GM23338 (cell line): ENCODE results near the gene ABHD14A. TPM values are rescaled to one million over a fixed set of nuclear protein-coding genes. Genes with fewer than 3 reads are reported as not detected.

Experiments used
- ATAC-seq: fragments of 200-7000 bp; cut with Tn5 transposase; 3 replicates; pipeline ENCODE4 v1.9.1; 2020
- DNase-seq: peaks from one replicate; pipeline ENCODE4 v3.0.0-alpha.2; 2015; ENCODE audit warnings: low spot score
- H2AFZ ChIP-seq: fragments of 200-600 bp; sonication (generic); 2 replicates; pipeline ENCODE4 v1.8.0; 2016; ENCODE audit warnings: antibody characterized with exemption, mild to moderate bottlenecking, moderate library complexity
- H3F3A ChIP-seq: fragments of 200-600 bp; sonication (generic); replicated peaks from 2 replicates; pipeline ENCODE4 v1.8.0; 2017; ENCODE audit warnings: antibody characterized with exemption, mixed run types, low read depth
- H3K27ac ChIP-seq: fragments of 200-600 bp; sonication (generic); 2 replicates; pipeline ENCODE4 v1.6.1; 2016; ENCODE audit warnings: low read depth
- H3K27me3 ChIP-seq: fragments of 200-600 bp; sonication (generic); 2 replicates; pipeline ENCODE4 v1.8.0; 2016; ENCODE audit warnings: mild to moderate bottlenecking, mixed run types, moderate library complexity; ENCODE audit not compliant: insufficient read depth
- H3K36me3 ChIP-seq: fragments of 200-600 bp; sonication (generic); 2 replicates; pipeline ENCODE4 v1.8.0; 2016; ENCODE audit warnings: mild to moderate bottlenecking; ENCODE audit not compliant: insufficient read depth
- H3K4me1 ChIP-seq: fragments of 200-600 bp; sonication (generic); 2 replicates; pipeline ENCODE4 v1.8.0; 2016; ENCODE audit warnings: mild to moderate bottlenecking, moderate library complexity; ENCODE audit not compliant: insufficient read depth
- H3K4me2 ChIP-seq: fragments of 200-600 bp; sonication (generic); 2 replicates; pipeline ENCODE4 v1.7.1; 2017; ENCODE audit warnings: mixed run types
- H3K4me3 ChIP-seq: fragments of 200-600 bp; sonication (generic); 2 replicates; pipeline ENCODE4 v1.6.1; 2016; ENCODE audit warnings: mixed run types
- H3K79me2 ChIP-seq: fragments of 200-600 bp; sonication (generic); replicated peaks from 2 replicates; pipeline ENCODE4 v1.8.0; 2017; ENCODE audit warnings: mild to moderate bottlenecking; ENCODE audit not compliant: insufficient read depth
- H3K9me2 ChIP-seq: fragments of 200-600 bp; sonication (generic); 2 replicates; pipeline ENCODE4 v1.8.0; 2017; ENCODE audit not compliant: insufficient read depth
- H4K20me1 ChIP-seq: fragments of 200-600 bp; sonication (generic); replicated peaks from 2 replicates; pipeline ENCODE4 v1.8.0; 2017; ENCODE audit warnings: mild to moderate bottlenecking; ENCODE audit not compliant: insufficient read depth
- H3K27ac Mint-ChIP-seq: 2 replicates; pipeline ENCODE4 v1.8.0; 2020; ENCODE audit warnings: inconsistent platforms, mild to moderate bottlenecking, moderate library complexity, mixed read lengths
- H3K27me3 Mint-ChIP-seq: 3 replicates; pipeline ENCODE4 v1.8.0; 2022; ENCODE audit warnings: low read depth, mild to moderate bottlenecking, moderate library complexity, mixed read lengths, inconsistent platforms; ENCODE audit not compliant: insufficient read depth, poor library complexity
- H3K36me3 Mint-ChIP-seq: 3 replicates; pipeline ENCODE4 v1.8.0; 2021; ENCODE audit warnings: low read depth, mild to moderate bottlenecking, inconsistent platforms, moderate library complexity, mixed read lengths
- H3K4me1 Mint-ChIP-seq: 3 replicates; pipeline ENCODE4 v1.8.0; 2020; ENCODE audit warnings: mild to moderate bottlenecking, inconsistent platforms, mixed read lengths
- H3K4me3 Mint-ChIP-seq: 3 replicates; pipeline ENCODE4 v1.8.0; 2021; ENCODE audit warnings: moderate library complexity, mild to moderate bottlenecking, inconsistent platforms, mixed read lengths
- H3K9me3 Mint-ChIP-seq: 3 replicates; pipeline ENCODE4 v1.8.0; 2020; ENCODE audit warnings: moderate library complexity, mild to moderate bottlenecking, inconsistent platforms, mixed read lengths
- CREB1 ChIP-seq: fragments of 250-450 bp; sonication (Bioruptor Pico); IDR thresholded peaks from 2 replicates; pipeline ENCODE4 v1.5.0; 2020; ENCODE audit warnings: low read depth, mild to moderate bottlenecking, moderate library complexity
- EZH2 ChIP-seq: fragments of 200-600 bp; sonication (generic); IDR thresholded peaks from one replicate; pipeline ENCODE4 v1.8.0; 2017; ENCODE audit warnings: antibody characterized with exemption, mild to moderate bottlenecking, low read depth; ENCODE audit not compliant: unreplicated experiment
- JUNB ChIP-seq: IDR thresholded peaks from one replicate; pipeline ENCODE4 v1.6.1; 2016; ENCODE audit warnings: antibody characterized with exemption; ENCODE audit not compliant: unreplicated experiment
- POLR2AphosphoS5 ChIP-seq: IDR thresholded peaks from 2 replicates; pipeline ENCODE4 v1.6.1; 2016; ENCODE audit warnings: antibody characterized with exemption, low read depth
- STAT1 ChIP-seq: IDR thresholded peaks from one replicate; pipeline ENCODE4 v1.6.1; 2016; ENCODE audit warnings: antibody characterized with exemption; ENCODE audit not compliant: unreplicated experiment
- ZNF462 ChIP-seq: fragments of 250-450 bp; sonication (Bioruptor Pico); IDR thresholded peaks from 2 replicates; pipeline ENCODE4 v1.5.0; 2020; ENCODE audit warnings: mild to moderate bottlenecking, moderate library complexity
- polyA plus RNA-seq: library from polyadenylated mRNA; unstranded; fragments of >200 nt; fragmentation: Nextera tagmentation; extraction: Ambion mirVana; gene quantifications from 2 replicates; pipeline ENCODE4 v1.2.1, GENCODE V29; 2016
- total RNA-seq: library from RNA; depleted of rRNA; stranded (reverse); fragments of >200 nt; shearing (Covaris generic); gene quantifications from 2 replicates; pipeline ENCODE4 v1.2.3, GENCODE V29; 2014

ABHD14A gene
- total and polyA plus RNA-seq, 2 experiments from 2014 or later = 7.8 to 12.7 TPM

- Histone ChIP-seq H3K79me2 (no peaks in the 10 kb centered on the region), H3K9me2 (no peaks in the 10 kb centered on the region), H3K4me3 (peak overlapping the region; percentile 62), H3K4me1 (peaks cover 37% of the 10 kb centered on the region), H4K20me1 (no peaks in the 10 kb centered on the region), H3K27me3 (peaks cover 9% of the 10 kb centered on the region; the same call in 1 of the 2 replicates), H3K4me2 (peak overlapping the region; percentile 85), H2AFZ (no peak overlapping the region), H3K27ac (no peak overlapping the region), H3F3A (peaks cover 13% of the 10 kb centered on the region; the same call in 1 of the 2 replicates), H3K36me3 (no peaks in the 10 kb centered on the region)
- Mint-ChIP-seq H3K9me3 (no peaks in the 10 kb centered on the region; the same call in 2 of the 3 replicates), H3K27ac (no peak overlapping the region), H3K36me3 (peaks cover 7% of the 10 kb centered on the region; the same call in 2 of the 3 replicates), H3K4me3 (peak overlapping the region; percentile 79), H3K4me1 (peaks cover 57% of the 10 kb centered on the region), H3K27me3 (peaks cover 28% of the 10 kb centered on the region)
- DNase-seq (no peak), ATAC-seq (no peak; the same call in 2 of the 3 replicates)
- TF ChIP-seq ZNF462 (CRISPR knock-in tag) = no peak
- TF ChIP-seq CREB1 (CRISPR knock-in tag) = no peak
- TF ChIP-seq EZH2 = no peak
Measured at GRCh38 chr3:51966922-51967383, 7.9 kb upstream of the ABHD14A start.

GRCh38 chr3:51967384-51968169 is 7.3 kb upstream of the ABHD14A start, which contains the start of gene PCBP4:
TSS of gene PCBP4 (minus strand) at chr3:51967454. CDS start at chr3:51961240, 6,214 bp downstream.
- peaks cover 28% of the 10 kb centered on the region for H3K27me3 Mint-ChIP-seq
- peak within 1 kb of the TSS; percentile 85 for H3K4me3 Mint-ChIP-seq
- ATAC-seq (peak; percentile 31), DNase-seq (peak; percentile 70)
- H3K9me3 Mint-ChIP-seq = no peaks in the 10 kb centered on the region; the same call in 2 of the 3 replicates
- peaks cover 57% of the 10 kb centered on the region for H3K4me1 Mint-ChIP-seq
- Histone ChIP-seq H3K4me3 (peak within 1 kb of the TSS; percentile 95), H3K36me3 (no peaks in the 10 kb centered on the region), H3K27ac (peak within 1 kb of the TSS; percentile 97), H3K4me2 (peak within 1 kb of the TSS; percentile 100), H3K4me1 (peaks cover 37% of the 10 kb centered on the region), H4K20me1 (no peaks in the 10 kb centered on the region), H3K9me2 (no peaks in the 10 kb centered on the region), H2AFZ (peak within 1 kb of the TSS; percentile 38; the same call in 1 of the 2 replicates), H3K27me3 (peaks cover 9% of the 10 kb centered on the region; the same call in 1 of the 2 replicates), H3F3A (peaks cover 13% of the 10 kb centered on the region; the same call in 1 of the 2 replicates), H3K79me2 (no peaks in the 10 kb centered on the region)
- peaks cover 7% of the 10 kb centered on the region; the same call in 2 of the 3 replicates for H3K36me3 Mint-ChIP-seq
- H3K27ac Mint-ChIP-seq = peak within 1 kb of the TSS; percentile 97
- TF ChIP-seq JUNB (no peak), STAT1 (no peak), POLR2AphosphoS5 (peak; percentile 60; the same call in 1 of the 2 replicates)
